HG03575 (cell line): Measurements from ENCODE around the gene MX1.

Experiments
- ATAC-seq: cut with Tn5 transposase; IDR thresholded peaks from one replicate; pipeline ENCODE4 v1.9.1; 2021; ENCODE audit not compliant: unreplicated experiment, insufficient number of reproducible peaks, low FRiP score; ENCODE audit errors: extremely low read depth

MX1 gene

DNA sequence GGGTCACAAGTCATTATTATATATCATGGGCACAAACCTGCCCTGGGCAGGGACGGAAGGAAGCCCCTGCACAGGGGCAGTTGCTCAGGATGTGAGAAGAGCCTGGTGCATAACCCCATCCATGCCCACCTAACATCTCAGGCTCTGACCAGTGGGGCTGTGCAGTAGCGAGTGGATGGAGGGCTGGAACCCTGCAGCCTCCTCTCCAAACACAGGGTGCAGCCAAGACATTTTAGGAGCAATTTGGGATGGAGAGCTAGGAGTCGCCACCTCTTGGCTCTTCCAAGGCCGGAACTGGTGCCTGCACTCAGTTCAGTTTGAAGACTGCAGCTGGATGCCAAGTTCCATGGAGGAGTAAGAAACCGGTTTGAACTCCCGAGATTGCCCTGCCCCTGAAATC lies 2.8 kb downstream of the MX1 start:
- no peak for ATAC-seq

DNA sequence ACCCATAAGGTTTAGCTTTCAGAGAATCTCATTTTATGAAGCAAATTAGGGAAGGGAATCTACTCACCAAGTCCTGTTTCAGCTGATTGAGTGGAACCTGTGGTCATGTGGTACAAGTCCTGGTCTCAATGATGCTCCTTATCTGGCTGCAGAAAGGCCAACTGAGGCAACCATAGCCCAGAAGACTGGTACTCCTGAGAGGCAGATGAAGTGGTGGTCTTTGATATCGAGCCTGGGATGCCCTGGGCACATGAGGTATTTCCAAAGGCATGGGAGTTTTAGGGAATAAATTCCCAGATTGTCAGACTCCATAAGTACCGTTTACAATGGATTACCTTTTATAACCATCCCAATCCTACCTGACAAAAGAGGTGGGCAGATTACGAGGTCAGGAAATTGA lies 3.3 kb downstream of the MX1 start:
- ATAC-seq: no peak

DNA sequence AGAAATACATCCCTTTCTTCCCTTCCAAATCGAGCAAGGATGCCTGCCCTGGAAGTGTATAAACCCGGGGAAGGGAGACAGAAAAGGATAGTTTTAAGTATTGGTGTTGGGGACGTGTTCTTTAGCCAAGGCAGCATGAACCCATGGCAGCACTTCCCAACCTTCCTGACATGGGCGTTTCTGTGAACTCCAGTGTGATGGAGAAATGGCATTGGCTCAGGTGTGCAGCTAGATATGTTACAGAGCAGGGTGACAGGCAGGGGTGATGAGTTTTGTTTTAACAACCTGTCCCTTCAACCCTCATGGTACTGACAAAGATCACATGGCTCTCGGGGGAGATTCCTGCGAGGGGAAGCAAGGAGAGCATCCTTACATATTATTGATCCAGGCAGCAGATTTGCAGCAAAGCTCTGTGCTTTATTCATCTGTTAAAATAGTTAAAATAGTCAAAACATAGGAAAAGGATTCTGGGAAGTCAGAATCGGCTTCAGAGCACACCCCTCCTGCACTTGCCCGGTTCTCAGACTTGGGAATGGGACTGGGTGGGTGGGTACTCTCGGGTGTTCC lies 4.0 kb downstream of the MX1 start:
- ATAC-seq: no peak

DNA sequence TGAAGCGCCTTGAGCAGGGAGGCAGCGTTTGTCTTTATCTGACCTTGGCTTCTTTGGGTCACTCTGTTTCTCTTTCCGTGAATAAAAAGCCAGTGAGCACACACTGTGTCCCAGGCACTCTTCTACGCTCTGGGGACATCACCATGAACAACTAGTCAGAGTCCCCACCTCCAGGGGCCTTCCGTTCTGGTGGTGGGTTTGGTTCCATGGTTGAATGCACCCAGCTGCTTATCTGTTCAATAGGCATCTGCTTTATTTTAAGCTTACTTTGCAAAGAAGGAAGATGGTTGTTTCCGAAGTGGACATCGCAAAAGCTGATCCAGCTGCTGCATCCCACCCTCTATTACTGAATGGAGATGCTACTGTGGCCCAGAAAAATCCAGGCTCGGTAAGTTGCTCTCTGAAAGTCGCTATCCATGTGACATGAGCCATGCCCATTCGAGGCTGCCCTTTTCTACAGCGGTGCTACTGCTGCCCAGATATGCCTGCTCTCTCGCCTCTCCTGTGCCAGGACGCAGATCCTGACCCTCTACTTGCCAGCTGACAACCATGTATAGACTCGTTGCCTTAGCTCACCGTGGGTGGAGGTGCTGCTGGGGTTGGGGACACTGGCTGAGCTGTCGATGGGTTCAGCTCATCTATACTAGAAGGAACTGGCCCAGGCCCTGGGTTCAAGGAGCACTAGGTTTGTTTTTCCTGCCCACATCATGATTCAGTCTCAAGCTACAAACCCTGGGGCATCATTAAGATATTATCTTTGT lies 5.9 kb downstream of the MX1 start:
- ATAC-seq: no peak

DNA sequence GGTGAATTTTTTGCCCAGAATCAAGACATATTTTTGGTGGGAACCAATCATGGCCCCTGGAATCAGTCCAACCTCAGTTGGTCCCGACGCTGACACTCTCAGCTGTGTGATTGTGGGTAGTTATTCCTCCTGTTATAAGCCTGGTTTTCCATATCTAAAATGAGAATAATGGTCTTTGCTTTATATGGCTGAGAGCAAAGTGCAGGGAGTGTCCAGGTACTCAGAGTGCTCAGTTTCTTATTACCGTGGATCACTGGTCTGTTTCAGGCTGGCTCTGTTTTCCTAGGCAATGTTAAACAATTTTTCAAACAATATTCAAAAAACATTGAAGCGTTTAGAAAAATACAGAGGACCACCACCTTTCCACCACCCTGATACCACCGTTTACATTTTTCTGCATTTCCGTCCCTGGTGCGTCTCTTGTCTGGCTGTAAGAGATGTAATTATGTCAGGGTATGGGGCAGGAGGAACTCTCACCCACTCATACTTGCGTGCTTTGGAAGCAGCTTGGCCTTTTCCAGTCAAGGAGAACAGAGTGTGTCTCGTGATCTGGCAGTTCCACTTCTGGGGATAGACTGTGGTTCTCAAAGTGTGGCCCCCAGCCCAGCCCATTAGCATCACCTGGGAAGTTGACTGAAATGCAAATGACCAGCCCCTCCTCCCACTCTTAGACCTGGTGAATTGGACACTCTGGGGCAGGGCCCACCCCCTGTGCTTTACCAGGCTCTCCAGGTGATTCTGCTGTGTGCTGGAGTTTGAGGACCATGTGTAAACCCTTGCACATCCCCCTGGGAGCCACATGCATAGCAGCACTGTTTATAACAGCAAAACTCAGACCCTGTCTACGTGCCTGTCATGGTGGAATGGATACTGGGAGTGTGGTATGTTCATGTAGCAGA lies 6.8 kb downstream of the MX1 start:
- ATAC-seq: no peak

DNA sequence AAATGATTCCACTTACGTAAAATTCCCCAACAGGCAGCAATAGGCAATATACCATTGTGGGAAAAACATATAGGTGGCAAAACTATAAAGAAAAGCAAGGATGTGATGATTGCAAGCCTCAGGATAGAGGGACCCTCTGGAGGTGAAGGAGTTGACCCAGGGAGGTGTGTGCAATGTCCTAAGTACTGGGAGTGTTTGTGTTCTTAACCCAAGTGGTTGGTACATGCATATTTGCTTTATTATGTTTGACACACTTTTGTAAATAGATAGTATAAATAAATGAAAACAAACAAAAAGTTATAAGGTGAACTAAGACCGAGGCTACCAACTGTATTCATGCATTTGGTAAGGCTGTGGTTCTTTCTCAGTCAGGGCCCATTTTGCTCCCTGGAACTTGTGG lies 7.5 kb downstream of the MX1 start:
- ATAC-seq: no peak

DNA sequence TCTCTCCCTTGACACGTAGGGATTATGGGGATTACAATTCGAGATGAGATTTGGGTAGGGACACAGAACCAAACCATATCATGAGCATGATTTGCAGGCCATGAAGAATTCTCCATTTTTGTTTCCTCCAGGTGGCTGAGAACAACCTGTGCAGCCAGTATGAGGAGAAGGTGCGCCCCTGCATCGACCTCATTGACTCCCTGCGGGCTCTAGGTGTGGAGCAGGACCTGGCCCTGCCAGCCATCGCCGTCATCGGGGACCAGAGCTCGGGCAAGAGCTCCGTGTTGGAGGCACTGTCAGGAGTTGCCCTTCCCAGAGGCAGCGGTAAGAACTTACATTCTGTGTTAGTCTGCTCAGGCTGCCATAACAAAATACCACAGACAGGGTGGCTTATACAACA lies 9.7 kb downstream of the MX1 start:
- ATAC-seq: no peak

DNA sequence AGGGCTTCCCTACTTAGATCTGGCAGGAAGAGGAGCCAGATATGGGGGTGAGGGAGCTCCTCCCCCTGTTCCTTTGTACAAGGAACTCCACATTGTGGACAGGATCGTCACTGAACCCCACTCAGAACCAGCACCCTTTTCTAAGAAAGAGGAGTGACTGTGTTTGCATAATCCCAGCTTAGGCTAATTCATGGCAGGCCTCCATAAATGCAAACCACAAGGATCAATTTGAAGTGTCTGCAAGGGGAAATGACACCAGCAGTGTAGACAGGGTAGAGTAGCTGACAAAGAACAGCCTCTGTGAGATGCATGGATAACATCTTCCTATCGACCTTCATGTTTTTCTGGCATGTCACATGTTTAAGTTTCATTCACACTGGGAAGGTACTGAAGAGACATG lies 11.7 kb downstream of the MX1 start:
- ATAC-seq: no peak

DNA sequence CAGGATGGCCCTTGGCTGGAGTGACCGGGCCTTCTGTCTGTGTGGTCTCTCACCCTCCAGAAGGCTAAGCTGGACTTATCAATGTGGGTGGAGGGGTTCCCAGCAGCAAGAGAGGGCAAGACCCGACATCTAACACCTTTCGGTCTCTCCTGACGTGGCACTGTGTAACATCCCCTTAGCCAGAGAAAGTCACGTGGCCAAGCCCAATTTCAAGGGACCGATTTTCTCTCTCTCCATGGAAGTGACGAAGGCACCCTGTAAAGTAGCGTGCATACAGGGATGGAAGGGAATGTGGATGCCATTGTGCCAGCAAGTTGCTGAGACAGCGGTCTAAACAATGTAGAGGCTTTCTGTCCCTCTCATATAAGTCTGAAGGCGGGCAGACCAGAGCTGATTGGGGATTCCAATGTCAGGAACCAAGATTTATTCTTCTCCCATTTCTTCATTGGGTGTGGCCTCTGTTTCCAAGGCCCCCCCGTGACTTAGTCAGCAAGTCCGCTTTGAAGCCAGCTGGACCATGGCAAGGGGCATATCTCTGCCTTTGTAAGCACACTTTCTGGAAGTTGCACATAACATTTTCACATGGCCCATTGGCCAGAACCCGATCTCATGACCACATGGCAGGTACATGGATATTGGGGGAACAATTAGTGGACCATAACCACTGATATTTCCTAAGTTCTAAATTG lies 12.5 kb downstream of the MX1 start:
- no peak for ATAC-seq

DNA sequence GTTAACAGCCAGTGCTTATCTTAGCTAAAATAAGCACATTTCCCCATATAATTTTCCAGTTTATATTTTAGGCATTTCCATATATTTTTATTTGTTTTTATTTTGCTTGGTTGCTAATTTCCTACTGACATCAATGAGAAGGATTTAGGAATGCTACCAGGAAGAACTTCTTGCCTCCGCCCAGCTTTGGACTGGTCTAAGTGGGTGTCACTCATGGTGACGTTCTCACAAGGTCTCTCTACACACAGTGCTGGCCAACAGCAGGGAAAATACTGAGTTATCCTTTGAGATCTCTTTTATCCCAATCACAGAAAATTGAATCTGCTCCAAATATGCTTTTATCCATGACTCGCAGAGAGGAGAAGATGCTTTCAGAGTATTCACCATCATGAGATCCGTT lies 13.2 kb downstream of the MX1 start:
- no peak for ATAC-seq

DNA sequence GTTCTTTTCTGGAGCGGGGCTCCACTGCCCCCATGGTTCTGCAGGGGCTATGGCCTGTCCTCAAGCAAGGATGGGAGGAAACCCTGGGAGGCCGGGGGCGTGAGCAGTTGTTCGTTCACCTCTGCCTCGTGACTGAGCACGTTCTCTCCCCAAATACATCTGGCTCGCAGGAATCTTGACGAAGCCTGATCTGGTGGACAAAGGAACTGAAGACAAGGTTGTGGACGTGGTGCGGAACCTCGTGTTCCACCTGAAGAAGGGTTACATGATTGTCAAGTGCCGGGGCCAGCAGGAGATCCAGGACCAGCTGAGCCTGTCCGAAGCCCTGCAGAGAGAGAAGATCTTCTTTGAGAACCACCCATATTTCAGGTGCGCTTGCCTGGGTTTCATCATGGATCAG lies 15.5 kb downstream of the MX1 start:
- no peak for ATAC-seq

DNA sequence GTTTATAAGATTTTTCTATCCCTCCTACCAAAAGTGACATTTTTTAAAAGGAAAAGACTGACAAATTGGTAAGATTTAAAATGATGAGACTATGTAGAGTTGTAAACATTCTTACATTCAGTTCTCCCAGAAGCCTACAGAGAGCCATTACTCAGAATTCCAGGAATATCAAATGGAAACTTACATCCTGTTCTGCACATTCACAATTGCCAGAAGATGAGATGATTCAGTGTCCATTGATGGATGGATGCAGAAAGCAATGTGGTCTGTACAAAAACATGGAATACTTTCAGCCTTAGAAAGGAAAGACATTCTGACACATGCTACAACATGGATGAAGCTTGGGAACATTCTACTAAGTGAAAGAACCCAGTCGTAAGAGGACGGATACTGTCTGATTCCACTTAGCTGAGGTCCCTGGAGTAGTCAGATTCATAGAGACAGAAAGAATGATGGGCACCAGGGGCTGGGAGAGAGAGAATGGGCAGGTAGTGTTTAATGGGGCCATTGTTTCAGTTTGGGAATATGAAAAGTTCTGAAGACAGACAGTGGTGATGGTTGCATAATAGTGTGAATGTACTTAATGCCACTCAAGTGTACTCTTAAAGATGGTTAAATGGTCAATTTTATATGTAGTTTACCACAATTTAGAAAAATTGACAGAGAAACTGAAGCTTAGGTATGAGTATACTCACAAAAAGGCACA lies 16.6 kb downstream of the MX1 start:
- ATAC-seq: no peak

DNA sequence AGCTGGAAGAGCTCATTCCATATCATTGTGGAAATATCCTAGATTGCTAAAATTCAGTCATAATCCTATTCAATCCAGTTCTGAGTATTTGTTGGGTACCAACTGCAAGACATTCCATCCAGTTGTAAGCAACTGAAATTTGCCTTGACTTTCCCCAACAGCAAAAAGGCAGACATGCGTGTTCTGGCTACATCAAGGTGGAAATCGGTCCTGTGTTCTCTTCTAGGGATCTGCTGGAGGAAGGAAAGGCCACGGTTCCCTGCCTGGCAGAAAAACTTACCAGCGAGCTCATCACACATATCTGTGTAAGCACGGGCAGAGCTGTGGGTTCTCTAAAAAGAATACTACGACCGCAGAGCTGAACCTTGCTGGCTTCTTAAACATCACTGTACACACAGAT lies 17.5 kb downstream of the MX1 start:
- ATAC-seq: no peak

DNA sequence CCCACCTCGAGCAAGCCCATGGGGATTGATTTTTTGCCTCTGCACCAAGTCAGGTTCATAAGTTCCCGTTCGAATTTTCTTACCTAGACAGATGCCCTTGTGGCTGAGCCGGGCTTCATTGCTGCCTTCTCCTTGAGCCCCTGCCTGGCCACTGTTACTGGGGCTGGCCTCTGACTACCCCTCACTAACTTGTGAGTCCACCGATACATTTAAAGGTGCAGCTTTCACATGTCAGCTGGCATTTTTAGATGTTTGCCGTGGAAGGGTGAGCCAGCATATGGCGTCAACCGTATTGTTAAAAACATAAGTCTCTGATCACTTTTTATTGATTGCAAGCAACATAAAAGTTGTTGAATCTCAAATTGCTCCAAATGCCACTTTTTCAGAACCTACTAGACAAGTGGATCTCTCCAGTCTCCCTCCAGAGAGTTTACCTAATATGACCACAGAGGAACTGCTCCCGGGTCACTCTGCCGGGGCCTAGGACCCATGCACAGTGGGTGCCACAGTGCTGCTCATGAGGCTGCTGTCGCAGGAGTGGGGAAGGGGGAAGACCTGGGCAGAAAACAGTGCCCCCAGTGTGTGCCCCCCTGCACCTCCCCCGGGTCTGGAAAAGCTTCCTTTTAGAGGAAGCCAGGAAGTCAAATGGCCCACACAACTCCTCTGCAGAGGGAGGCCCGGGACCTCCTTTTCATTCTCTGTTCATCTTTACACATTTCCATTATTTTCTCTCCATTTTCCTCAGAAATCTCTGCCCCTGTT lies 18.8 kb downstream of the MX1 start:
- no peak for ATAC-seq

DNA sequence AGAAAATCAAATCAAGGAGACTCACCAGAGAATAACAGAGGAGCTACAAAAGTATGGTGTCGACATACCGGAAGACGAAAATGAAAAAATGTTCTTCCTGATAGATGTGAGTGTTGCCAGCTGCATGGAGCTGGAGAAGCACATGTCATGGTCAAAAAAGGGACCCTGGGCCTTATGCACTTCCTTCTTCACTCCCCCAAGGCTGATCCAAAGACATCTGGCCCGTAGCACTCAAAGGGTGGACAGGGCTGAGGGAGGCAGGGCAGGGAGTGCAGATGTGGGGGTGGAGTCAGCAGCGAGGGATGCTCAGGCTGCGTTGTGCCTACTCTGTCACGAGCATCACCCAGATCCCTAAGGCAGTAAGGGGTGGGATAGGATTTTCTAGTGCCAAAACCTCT lies 19.4 kb downstream of the MX1 start:
- ATAC-seq: no peak

DNA sequence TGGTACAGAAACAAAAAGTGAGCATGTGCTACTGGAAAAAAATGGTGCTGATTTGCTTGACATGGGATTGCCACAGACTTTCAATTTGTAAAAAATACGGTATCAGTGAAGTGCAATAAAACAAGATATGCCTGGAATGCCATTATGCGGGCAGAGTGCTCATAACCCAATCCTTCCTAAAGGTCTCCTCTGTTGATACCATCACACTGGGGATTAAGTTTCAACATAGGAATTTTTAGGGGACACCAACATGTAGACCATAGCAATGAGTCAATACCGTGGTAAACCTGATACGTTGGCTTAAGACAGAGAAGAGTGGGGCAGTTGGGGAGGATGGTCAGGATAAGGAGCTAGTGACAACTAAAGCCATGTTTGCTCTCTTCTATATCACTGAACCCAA lies 20.5 kb downstream of the MX1 start:
- ATAC-seq: no peak

DNA sequence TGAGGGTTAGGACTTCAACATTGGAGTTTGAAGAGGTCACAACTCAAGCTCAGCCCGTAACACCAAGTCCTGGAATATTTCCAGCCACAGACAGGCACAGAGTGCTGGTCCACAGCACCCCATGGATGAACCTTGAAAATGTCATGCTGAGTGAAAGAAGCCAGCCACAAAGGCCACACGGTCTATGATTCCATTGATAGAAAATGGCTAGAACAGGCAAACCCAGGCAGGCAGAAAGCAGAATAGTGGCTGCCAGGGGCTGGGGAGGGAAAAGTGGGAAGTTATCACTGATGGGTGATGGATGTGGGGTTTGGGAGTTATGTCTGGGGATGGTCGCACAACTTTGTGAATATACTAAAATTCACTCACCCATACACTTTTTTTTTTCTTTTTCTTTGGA lies 21.3 kb downstream of the MX1 start:
- no peak for ATAC-seq

DNA sequence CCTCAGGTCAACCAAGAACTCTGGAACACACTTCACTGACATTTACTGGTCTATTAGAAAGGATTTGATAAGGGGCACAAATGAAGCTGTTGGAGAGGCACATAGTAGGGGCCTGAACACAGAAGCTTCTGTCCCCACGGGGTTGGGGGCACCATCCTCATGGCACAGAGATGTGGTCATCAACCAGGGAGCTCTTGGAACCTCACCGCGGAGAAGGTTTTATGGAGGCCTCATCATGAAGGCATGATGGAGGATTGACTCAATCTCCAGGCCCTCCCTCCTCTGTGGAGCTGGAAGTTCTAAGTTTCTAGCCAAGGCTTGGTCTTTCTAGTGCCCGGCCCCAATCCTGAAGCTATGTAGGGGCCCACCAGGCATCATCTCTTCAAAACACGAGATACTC lies 23.6 kb downstream of the MX1 start:
- ATAC-seq: no peak
